Suprapubic skin (tissue), 4 donors: ENCODE results near the gene KLHL29.

Source experiments
- EP300 ChIP-seq: sonication (generic); formaldehyde crosslinking; IDR thresholded peaks from one replicate; pipeline ENCODE4 v1.6.1; 2017; ENCODE audit warnings: antibody characterized with exemption
- POLR2A ChIP-seq, 2 donors: fragments of 450-650 bp; IDR thresholded peaks; one replicate each; pipeline ENCODE4 v1.6.1; 2017; ENCODE audit warnings: antibody characterized with exemption in 2 of 2, mild to moderate bottlenecking in 2 of 2, moderate library complexity in 2 of 2
- POLR2AphosphoS5 ChIP-seq, 3 donors: sonication (generic); formaldehyde crosslinking; IDR thresholded peaks; one replicate each; pipeline ENCODE4 v1.6.1; 2017; ENCODE audit warnings: antibody characterized with exemption in 3 of 3
- TF ChIP-seq, protein P1 (sequence below), 2 donors: fragments of 200-600 bp in 1 of 2; fragments of 450-650 bp in 1 of 2; sonication (generic) in 1 of 2; IDR thresholded peaks; one replicate each; pipeline ENCODE4 v1.5.1; 2016 to 2019; ENCODE audit warnings: antibody characterized with exemption in 2 of 2, mild to moderate bottlenecking in 1 of 2, moderate library complexity in 1 of 2

DNA sequence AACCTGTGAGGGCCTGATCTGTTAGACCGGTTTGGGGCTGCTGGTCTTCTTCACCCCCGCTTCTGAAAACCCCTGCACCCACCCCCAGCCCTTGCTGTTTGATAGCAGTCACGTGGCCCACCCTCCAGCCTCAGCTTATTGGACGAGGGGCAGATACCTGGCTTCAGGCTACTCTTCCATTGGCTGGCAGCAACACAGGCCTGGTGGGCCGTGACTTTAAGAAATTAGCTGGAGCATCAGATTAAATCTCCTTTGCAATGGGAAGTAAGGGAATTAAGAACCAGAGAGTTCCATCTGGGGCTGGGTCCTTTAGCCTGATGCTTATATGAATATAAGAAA, 107.3 kb downstream of the KLHL29 start:
- TF ChIP-seq, protein P1, sequence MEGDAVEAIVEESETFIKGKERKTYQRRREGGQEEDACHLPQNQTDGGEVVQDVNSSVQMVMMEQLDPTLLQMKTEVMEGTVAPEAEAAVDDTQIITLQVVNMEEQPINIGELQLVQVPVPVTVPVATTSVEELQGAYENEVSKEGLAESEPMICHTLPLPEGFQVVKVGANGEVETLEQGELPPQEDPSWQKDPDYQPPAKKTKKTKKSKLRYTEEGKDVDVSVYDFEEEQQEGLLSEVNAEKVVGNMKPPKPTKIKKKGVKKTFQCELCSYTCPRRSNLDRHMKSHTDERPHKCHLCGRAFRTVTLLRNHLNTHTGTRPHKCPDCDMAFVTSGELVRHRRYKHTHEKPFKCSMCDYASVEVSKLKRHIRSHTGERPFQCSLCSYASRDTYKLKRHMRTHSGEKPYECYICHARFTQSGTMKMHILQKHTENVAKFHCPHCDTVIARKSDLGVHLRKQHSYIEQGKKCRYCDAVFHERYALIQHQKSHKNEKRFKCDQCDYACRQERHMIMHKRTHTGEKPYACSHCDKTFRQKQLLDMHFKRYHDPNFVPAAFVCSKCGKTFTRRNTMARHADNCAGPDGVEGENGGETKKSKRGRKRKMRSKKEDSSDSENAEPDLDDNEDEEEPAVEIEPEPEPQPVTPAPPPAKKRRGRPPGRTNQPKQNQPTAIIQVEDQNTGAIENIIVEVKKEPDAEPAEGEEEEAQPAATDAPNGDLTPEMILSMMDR (IDR thresholded peaks at IDR 0.05) = no peak
- TF ChIP-seq EP300 = no peak
- TF ChIP-seq POLR2AphosphoS5 (IDR thresholded peaks at IDR 0.05) = no peak
- no peak for TF ChIP-seq POLR2A (IDR thresholded peaks at IDR 0.05)
